AG08396 (cell line): ENCODE measurements around the gene ATP1A2.

Experiments used
- DNase-seq: peaks from one replicate; pipeline ENCODE4 v3.0.0; 2012; ENCODE audit warnings: low spot score, mixed read lengths

Gene ATP1A2

DNA sequence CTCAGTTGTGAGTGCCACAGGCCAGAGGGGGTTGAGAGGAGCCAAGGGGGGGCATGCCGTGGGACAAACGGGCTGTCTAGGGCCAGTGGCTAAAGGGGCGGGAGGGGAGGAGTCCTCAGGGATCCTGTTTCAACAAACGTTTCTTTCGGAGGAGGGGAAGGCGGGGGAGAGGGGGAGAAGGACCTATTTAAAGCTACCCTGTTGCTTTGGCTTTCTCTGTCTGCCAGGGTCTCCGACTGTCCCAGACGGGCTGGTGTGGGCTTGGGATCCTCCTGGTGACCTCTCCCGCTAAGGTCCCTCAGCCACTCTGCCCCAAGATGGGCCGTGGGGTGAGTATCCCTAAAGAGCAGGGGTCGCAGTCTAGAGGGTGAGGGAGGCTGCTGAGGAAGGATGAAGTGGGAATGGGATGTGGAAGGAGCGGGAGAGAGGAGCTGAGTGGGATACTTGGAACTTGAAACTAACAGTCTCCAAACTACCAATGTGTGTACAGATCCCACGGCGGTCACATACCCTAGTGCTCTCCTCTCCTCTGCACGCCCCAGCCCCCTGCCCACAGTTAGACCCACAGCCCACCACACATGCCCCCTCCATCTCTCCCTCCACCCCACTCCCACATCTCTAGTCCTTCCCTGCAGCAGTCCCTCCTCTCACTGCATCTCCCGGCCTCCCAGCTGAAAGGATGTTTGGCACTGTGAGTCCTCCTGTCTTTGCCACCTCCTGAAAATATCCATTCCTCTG is at the start of gene ATP1A2:
ATP1A2 (plus strand) TSS at position 215 of the 738 bp plus-strand sequence; CDS start at position 318, 103 bp downstream.
- DNase-seq: no peak

- no peak for DNase-seq
Observed at GRCh38 chr1:160066829-160067745, 48.5 kb upstream of the ATP1A2 start.

DNA sequence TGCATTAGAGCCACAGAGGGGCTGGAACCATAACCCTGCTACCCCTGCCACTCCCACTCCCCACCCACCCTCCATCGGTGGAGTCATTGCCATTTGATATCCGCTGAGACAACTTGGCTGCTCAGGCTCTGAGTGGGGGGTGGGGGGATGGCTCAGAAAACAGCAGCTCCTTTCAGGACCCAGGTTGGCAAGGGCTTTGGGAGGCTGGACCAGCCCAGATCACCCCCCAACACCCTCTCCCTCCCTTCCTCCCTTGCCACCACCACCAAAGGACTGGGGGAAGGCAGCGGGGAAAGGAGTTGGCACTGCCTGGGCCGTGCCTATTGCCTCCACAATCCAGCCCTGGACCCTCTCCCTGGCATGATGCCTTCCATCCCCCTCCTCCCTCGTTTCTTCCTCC is 47.3 kb upstream of the ATP1A2 start:
- no peak for DNase-seq

GRCh38 chr1:160069460-160070231 is 45.9 kb upstream of the ATP1A2 start, which contains the start of gene KCNJ10:
Gene KCNJ10 (minus strand): TSS chr1:160070160. CDS start chr1:160042532, 27,628 bp downstream.
- no peak for DNase-seq

DNA sequence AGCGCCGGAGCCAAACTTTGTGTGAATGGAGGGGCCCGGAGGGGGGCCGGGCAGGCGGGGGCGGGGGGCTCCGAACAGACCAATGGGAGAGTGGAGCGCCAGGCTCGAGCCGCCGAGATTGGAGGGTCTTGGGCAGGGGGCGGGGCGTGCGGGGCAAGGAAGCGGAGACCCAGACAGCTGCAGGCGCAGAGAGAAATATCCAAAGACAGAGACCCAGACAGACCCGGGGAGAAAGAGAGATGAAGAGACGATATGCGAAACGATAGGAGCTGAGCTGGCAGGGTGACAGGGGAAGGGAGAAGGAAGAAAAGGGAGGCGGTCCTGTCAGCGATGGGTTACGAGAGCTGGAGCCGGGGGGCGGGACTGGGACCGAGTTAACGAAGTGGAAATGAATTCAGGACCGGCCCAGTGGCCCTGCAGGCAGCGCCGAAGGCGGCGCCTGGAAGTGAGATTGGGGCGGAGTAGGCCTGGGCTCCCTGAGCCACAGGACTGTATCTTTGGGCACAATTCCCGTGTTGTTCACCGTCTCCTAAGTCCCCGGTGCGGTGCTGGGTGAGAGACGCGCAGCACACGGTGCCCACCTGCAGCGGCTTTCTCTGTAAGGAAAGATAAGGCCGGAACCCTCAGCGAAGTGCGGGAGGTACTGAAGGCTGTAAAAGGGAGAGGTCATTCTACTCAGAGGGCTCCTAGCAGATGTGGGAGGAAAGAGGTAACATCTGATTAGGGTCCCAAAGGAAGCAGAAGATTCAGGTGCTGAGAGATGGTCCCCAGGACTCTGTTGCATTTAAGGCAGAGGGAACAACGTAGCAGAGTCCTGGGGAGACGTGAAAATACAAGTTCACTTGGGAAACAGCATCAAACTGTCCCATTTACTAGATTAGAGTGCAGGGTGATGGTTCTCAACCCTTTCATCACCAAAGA is 45.1 kb upstream of the ATP1A2 start:
- peak; percentile 75 for DNase-seq

DNA sequence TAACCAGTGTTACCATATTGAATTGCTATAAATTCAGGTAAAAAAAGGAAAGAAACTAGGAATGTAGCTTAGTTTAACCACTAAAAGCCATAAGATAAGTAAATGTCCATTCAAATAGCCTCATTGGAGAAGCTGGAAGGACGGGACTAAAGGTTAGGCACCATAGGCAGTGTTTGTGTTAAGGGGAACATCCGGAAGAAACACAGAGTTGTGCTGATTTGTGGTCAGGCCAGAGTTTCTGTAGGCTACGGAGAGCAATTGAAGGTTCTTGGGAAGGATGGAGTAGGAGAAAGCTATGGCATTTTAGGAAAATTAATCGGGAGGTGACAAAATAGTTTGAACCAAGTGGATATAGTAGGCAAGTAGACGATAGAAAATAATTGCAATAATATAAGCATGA is 44.3 kb upstream of the ATP1A2 start:
- no peak for DNase-seq

- DNase-seq: no peak
Observed at GRCh38 chr1:160074865-160075264, 40.7 kb upstream of the ATP1A2 start.

DNA sequence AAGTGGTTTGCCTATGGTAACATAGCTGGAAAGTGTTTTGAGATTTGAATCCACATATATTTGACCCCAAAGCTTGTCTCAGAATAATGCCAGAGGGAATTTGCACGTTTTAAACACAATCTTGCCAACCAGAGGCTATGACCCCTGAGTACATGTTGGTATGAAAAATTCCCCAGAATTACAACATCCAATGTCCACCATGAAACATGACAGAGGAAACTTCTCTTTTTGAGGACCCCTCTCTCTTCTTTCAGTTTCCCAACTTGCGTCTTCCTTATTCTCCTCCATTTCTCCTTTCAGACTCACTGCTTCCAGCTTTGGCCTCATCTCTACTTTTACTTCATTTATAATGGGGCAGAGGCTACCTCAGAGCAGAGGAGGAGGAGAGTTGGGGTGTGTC is 39.7 kb upstream of the ATP1A2 start:
- no peak for DNase-seq

DNA sequence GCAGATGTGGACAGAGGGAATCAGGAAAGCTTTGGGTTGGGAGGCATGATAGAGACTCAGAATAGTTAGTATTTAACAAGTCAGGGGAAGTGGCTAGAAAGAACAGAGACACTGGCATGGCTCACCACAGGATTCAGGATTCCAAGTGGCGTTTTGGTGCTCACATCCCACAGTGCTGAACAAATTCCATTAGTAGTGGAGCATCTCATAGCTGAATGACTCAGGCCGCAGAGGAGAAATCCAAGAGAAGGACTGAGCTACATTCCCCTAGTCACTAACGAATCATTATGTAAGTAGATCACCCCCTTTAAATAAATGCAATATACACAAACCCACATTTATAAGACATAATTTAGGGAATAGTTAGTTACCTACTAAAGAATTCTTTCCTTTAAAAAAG is 39.3 kb upstream of the ATP1A2 start:
- DNase-seq: no peak

DNA sequence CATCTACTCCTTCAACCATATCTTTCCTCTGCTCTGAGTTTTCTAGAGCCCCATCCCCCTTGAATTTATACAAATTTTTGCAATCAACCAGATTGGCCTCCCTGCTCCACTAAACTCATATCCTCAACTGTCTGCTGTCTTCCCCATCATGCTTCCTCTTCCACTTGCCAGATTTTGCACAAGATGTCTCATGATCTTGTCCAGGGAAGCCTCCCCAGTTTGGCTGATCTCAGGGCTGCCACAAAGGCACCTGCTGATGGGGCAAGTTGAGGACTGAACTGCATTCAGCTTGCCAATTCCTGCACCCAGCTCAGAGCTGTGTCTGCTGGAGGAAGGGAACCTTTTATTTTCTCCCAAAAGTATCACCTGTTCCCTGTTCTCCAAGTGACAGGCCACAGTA is 38.1 kb upstream of the ATP1A2 start:
- no peak for DNase-seq

DNA sequence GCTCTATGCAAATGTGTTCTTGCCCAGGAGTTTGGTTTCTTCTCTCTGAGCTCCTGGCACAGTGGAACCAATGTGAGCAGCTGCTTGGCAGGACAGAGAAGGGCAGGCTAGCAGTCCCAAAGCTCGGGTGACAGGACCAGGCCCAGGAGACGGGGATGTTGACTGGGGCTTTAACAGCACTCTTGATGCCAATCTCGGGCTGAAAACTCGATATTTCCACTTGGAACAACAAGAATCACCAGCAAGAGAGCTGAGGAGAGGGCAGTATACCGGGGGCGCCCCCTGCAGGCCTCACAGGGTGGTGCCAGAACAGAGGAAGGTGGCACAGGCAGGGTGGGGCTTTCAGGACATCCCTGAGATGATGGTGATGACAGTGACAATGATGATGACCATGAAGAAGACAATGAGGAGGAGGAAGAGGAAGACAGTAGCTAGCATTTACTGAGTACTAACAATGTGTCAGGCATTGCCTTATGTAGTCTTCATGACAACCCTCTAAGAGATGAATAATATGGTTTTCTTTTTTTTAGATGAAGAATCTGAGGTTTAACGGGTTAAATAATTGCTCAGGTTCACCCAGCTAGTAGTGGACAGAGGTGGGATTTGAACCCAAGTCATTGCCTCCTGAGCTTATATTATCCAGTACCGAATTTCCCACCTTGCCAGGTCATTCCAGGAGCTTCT is 36.9 kb upstream of the ATP1A2 start:
- peak; percentile 70 for DNase-seq

GRCh38 chr1:160079448-160079847 is 36.1 kb upstream of the ATP1A2 start:
- no peak for DNase-seq

DNA sequence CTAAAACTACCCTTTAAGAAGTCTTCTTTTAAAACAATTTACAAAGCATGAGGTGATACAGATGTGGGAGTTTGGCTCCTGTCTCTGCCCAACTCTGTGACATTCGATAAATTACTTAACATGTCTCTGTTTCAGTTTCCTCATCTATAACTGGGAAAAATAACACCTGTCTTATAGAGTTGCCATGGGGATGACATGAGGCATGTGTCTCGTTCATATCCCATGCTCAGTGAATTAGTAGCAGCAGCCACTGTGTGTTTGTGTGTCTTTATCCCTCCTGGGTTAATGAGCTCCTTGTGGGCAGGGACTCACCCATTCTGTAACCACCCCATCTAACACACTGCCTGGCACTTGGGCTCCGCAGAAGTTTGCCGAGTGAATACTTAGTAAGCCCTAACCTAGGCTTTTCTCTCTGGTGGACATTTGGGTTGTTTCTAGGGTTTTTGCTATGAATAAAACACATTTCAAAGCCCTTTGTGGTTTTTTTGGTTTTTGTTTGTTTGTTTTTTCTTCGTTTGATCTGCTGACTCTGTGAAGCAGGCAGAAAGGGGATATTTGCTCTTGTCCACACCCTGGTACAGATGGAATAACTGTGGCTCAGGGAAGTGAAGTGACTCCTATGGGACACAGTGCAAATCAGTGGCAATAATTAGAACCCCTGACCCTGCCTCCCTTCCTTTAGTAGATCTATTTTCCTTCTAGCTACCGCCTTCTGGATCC is 35.0 kb upstream of the ATP1A2 start:
- DNase-seq: no peak

DNA sequence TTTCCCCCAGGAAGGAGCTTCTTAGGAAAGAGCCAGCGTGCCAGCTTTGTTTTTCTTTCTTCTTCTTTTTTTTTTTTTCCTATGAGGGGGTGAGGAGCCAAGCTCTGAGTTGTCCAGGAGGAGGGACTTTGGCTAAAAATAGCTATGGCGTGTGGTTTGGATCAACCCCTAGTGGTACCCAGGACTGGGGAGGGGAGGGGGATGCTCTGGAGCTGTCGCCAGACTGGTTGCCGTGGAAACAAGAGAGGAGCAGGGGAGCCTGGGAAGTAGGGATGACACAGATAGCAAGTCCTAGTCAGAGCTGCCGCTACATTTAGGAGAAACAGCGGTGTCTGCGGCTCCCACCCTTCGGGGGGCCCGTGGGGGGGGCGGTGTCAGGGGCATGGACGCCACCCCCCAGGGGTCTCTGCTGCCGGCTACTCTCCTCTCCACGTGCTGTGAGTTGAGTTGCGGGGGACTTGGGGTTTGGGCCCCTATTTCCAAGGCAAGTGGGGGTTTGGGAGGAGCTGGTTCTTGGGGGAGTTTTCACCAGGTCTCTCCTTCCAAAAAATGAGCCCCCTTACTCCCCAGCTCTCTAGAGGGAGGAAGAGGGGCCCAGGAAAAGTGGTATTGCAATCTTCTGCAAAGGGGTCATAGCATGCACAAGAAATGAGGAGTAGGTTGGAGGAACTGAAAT is 34.2 kb upstream of the ATP1A2 start, which contains the start of gene KCNJ9:
KCNJ9 (plus strand) TSS at position 278 of the 676 bp plus-strand sequence. CDS start 2,493 bp downstream, outside the sequence.
- DNase-seq: peak; percentile 59

DNA sequence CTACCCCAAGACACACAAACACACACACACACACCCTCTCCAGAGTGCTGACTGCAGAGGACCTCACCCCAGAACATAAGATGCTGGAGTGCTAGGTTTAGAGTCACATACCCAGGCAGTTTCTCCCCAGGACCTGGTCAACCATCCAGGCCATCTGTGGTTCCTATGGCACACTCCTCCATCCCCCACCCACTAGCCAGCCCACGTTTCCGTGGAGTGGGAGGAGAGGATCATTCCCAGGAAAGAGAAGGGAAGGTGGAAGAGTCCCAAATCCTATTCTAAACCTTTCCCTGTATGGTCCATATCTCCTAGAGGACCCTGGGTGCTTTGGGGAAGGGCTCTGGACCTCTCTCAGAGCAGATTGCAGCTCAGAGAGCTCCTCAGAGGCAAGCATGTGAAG is 33.1 kb upstream of the ATP1A2 start:
- DNase-seq: no peak

- no peak for DNase-seq
Observed at GRCh38 chr1:160082926-160083325, 32.6 kb upstream of the ATP1A2 start.

GRCh38 chr1:160083968-160084770 is 31.4 kb upstream of the ATP1A2 start:
- DNase-seq: peak; percentile 38

DNA sequence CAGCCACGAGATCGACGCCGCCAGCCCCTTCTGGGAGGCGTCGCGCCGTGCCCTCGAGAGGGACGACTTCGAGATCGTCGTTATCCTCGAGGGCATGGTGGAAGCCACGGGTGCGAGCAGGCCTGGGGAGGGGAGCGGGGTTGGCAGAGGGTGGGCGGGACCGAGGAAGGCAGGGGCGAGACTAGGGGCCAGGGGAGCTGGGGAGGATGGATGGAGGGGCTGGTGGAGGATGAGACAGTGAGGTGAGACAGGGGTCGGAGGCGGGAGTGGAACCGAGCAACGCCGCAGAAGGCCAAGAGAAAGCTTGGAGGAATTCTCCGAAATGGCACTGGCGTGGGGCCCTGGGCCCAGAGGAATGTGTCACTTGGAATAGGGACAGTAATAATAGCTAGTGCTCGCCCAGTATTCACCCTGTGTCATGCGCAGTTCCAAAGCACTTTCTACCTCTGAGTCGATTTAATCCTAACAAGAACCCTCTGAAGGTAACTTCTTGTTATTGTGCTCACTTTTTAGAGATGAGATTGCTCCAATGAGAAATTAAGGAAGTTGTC is 30.7 kb upstream of the ATP1A2 start:
- DNase-seq: no peak
